Measurements from ENCODE around the gene SLC27A6. TPM values are rescaled to one million over a fixed set of nuclear protein-coding genes. Genes with fewer than 3 reads are reported as not detected.

Gene SLC27A6
- total and polyA plus RNA-seq, 2 of the 13 experiments (the other 11 are each of a cell fraction or from before 2014, with no cell fraction given) = not detected

- Histone ChIP-seq H3K27me3 (ENCODE audit: control insufficient read depth in 1 of 2, insufficient read depth in 2 of 2, low read length in 2 of 2) (no peaks in the 10 kb centered on the region), H3K9ac (ENCODE audit: insufficient read depth, low read depth, low read length) (no peak overlapping the region), H3K4me3 (replicated peaks in 1 of 3; ENCODE audit: insufficient read depth in 1 of 3, low read depth in 2 of 3, low read length in 3 of 3) (no peak overlapping the region), H4K20me1 (ENCODE audit: insufficient read depth, low read length) (no peaks in the 10 kb centered on the region), H3K9me3 (ENCODE audit: low read length) (no peaks in the 10 kb centered on the region), H3K79me2 (ENCODE audit: insufficient read depth, low read length) (no peaks in the 10 kb centered on the region), H3K4me1 (ENCODE audit: insufficient read depth, low read length) (no peaks in the 10 kb centered on the region), H3K36me3 (replicated peaks in 1 of 2; ENCODE audit: control insufficient read depth in 1 of 2, insufficient read depth in 2 of 2, low read length in 2 of 2) (no peaks in the 10 kb centered on the region), H3K27ac (ENCODE audit: extremely low read length, insufficient read depth, low read length) (no peak overlapping the region), H2AFZ (ENCODE audit: low read length) (no peak overlapping the region), H3K4me2 (ENCODE audit: low read depth, low read length) (no peak overlapping the region)
- FAIRE-seq (no peak), DNase-seq (ENCODE audit: low spot score) (no peak), ATAC-seq (no peak)
- intact Hi-C loops (cut with micrococcal nuclease; ENCODE audit: unreplicated experiment) = no loop called here
- 48% methylated on average over 2 of the region's 2 CpGs for WGBS (ENCODE audit: low lambda C conversion rate)
- ChIA-PET CTCF (ENCODE audit: low intra/inter-chr PET ratio, low total read pairs) (no interaction called here), POLR2A (no interaction called here)
- TF ChIP-seq ATF7-NPFF (CRISPR knock-in tag; IDR thresholded peaks at IDR 0.05; ENCODE audit: low read depth) = no peak
- TF ChIP-seq, protein P1, sequence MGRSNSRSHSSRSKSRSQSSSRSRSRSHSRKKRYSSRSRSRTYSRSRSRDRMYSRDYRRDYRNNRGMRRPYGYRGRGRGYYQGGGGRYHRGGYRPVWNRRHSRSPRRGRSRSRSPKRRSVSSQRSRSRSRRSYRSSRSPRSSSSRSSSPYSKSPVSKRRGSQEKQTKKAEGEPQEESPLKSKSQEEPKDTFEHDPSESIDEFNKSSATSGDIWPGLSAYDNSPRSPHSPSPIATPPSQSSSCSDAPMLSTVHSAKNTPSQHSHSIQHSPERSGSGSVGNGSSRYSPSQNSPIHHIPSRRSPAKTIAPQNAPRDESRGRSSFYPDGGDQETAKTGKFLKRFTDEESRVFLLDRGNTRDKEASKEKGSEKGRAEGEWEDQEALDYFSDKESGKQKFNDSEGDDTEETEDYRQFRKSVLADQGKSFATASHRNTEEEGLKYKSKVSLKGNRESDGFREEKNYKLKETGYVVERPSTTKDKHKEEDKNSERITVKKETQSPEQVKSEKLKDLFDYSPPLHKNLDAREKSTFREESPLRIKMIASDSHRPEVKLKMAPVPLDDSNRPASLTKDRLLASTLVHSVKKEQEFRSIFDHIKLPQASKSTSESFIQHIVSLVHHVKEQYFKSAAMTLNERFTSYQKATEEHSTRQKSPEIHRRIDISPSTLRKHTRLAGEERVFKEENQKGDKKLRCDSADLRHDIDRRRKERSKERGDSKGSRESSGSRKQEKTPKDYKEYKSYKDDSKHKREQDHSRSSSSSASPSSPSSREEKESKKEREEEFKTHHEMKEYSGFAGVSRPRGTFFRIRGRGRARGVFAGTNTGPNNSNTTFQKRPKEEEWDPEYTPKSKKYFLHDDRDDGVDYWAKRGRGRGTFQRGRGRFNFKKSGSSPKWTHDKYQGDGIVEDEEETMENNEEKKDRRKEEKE (IDR thresholded peaks at IDR 0.05) = no peak
- TF ChIP-seq ZNF576 (CRISPR knock-in tag; IDR thresholded peaks at IDR 0.05) = no peak
- TF ChIP-seq POLR2G (IDR thresholded peaks at IDR 0.05; ENCODE audit: low read depth, low read length) = no peak
- TF ChIP-seq CENPT (CRISPR knock-in tag; IDR thresholded peaks at IDR 0.05; ENCODE audit: low read depth) = no peak
- no peak for TF ChIP-seq ZNF607 (CRISPR knock-in tag; IDR thresholded peaks at IDR 0.05; ENCODE audit: borderline replicate concordance)
- TF ChIP-seq, protein P2, sequence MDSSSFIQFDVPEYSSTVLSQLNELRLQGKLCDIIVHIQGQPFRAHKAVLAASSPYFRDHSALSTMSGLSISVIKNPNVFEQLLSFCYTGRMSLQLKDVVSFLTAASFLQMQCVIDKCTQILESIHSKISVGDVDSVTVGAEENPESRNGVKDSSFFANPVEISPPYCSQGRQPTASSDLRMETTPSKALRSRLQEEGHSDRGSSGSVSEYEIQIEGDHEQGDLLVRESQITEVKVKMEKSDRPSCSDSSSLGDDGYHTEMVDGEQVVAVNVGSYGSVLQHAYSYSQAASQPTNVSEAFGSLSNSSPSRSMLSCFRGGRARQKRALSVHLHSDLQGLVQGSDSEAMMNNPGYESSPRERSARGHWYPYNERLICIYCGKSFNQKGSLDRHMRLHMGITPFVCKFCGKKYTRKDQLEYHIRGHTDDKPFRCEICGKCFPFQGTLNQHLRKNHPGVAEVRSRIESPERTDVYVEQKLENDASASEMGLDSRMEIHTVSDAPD (CRISPR knock-in tag; IDR thresholded peaks at IDR 0.05) = no peak
- TF ChIP-seq AGO1 (IDR thresholded peaks at IDR 0.05; ENCODE audit: low read depth, low read length, poor library complexity, severe bottlenecking) = no peak
- no peak for TF ChIP-seq HMGA1 (CRISPR knock-in tag; conservative IDR thresholded peaks at IDR 0.05)
- in situ Hi-C loops (cut with HindIII; ENCODE audit: extremely low pct_ligation_motif_present, low pct_unique_long_range_greater_than_20kb) = no loop called here
- no TSS peak for BruUV-seq (replicated peaks)
Measured at GRCh38 chr5:129069292-129069691, 104.0 kb downstream of the SLC27A6 start.
